ENCODE data around the gene TPD52L1.
A peak's percentile ranks its signal among the peaks of the same experiment; 100 is the strongest.

TPD52L1 gene

DNA sequence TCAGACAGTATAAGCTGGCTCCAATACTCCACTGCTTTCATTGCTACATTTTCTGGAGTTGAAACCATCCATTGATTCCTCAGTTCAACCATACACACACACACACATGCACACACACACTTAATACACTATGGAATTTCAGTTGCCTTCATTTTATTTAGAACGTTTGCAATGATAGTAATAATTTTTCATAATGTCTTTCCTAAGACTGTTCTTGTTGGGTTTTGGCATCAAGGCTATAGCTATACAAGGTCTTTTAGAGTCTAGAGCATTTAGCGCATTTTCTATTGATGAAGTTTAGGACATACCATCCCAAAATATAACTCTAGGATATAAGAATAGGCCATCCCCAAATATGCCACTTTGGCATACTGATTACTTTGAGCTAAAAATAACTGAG lies 15.5 kb upstream of the TPD52L1 start:
- TF ChIP-seq, protein P1, sequence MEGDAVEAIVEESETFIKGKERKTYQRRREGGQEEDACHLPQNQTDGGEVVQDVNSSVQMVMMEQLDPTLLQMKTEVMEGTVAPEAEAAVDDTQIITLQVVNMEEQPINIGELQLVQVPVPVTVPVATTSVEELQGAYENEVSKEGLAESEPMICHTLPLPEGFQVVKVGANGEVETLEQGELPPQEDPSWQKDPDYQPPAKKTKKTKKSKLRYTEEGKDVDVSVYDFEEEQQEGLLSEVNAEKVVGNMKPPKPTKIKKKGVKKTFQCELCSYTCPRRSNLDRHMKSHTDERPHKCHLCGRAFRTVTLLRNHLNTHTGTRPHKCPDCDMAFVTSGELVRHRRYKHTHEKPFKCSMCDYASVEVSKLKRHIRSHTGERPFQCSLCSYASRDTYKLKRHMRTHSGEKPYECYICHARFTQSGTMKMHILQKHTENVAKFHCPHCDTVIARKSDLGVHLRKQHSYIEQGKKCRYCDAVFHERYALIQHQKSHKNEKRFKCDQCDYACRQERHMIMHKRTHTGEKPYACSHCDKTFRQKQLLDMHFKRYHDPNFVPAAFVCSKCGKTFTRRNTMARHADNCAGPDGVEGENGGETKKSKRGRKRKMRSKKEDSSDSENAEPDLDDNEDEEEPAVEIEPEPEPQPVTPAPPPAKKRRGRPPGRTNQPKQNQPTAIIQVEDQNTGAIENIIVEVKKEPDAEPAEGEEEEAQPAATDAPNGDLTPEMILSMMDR (conservative IDR thresholded peaks at IDR 0.05; ENCODE audit: low read length): no peak
- no peak for DNase-seq (ENCODE audit: low read depth)
- H3K4me3 ChIP-seq (ENCODE audit: low read length): no peak overlapping the region

DNA sequence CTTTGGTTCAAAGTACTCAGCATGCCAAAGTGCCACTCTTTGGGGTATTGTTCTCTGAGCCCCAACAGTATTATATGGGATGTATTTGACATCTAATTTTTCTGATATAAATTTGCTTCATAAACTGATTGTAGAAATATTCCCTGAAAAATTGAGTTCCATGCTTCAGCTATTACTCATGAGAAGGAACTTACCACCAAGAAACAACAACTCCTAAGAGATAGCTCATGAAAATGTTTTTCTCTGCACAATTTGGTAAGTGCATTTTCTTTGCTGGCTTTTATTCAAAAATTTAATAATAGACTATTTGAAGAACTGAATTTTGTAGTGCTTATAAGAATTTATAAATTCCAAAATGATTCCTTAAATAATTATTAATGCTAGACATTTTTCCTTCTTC lies 12.8 kb upstream of the TPD52L1 start:
- DNase-seq (ENCODE audit: low read depth): peak; percentile 58
- TF ChIP-seq, protein P1 (conservative IDR thresholded peaks at IDR 0.05; ENCODE audit: low read length): no peak

DNA sequence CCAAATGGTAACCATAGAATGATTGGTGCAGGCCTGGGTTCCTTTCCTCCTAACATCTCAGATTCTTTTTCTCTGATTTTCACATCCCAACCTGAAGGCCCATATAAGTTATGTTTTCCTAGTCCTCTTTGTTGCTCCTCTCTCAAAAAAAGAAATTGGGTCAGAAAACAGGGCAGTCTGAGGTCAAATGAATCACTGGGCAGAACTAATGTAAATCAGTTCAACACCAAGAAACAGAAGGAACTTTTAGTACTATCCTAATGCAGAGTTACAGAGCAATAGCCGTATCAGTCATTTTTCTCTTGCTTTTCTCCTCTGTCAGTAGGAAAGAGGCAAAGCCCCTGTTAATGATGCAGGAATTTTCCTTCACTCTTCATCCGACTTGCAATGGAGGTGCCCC lies 11.0 kb upstream of the TPD52L1 start:
- no peak overlapping the region for H3K4me3 ChIP-seq (ENCODE audit: low read length)
- peak; percentile 36 for DNase-seq (ENCODE audit: low read depth)
- TF ChIP-seq, protein P1 (conservative IDR thresholded peaks at IDR 0.05; ENCODE audit: low read length): no peak

More for the DNA sequence above, 12.8 kb upstream of the TPD52L1 start:
- no peak overlapping the region for H3K4me3 ChIP-seq (ENCODE audit: low read length)

DNA sequence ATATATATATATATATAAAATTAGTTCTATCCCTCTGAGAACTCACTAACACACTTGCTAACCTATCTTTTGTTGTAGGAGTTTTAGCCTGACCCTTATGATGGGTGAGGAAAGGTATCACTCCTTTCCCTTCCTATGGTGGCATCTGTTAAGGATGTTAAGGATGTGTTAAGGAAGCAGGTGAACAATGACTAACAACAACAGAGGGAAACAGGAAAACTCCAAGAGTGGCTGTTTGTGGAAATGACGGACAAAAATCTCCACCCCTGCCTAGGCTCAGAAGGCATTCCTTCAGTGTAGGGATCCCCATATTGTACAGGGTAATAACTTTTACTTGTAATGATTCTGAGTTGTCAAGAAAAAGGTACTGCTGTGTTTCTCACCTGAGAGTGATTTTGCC lies 8.8 kb upstream of the TPD52L1 start:
- TF ChIP-seq, protein P1 (conservative IDR thresholded peaks at IDR 0.05; ENCODE audit: low read length): no peak
- H3K4me3 ChIP-seq (ENCODE audit: low read length): no peak overlapping the region
- DNase-seq (ENCODE audit: low read depth): no peak

DNA sequence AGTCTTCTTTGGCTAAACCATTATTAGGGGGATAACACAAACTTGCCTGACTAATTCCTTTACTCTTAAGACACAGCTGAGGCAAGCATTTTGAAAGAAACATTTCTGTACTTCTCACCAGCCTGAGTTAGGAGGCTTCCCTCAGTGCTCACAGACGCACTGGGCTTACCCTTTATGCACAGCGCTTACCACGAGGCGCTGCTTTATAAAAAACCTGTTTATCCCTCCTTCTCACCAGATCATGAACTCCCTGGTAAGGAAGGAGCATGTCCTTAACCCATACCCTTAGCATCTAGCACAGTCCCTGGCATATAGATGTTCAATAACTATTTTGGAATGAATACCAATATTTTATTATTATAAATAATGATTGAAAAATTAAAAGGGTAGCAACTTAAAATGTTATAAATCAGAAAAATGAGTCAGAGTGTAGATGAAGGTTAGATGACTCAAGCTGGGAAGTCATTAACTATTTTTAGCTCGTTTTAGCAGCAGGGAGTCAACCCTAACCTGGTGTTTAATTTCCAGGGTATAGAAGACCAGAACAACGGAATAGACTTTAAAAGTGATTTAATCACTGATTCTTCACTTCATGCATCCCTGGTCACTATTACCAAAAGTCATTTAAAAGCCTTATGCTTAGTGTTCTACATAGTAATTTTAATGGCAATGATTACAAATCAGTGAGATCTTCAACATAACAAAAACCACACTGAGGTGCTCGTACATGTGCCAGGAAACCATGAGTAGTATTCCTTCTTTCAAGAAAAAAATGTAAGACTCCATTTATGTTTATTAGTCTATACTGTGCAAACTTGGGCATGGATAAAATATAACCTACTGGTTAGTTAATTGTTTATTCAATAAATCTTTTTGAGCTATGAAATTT lies 4.1 kb upstream of the TPD52L1 start:
- no peak overlapping the region for H3K4me3 ChIP-seq (ENCODE audit: low read length)
- TF ChIP-seq, protein P1 (conservative IDR thresholded peaks at IDR 0.05; ENCODE audit: low read length): no peak
- DNase-seq (ENCODE audit: low read depth): no peak

GRCh38 chr6:125151700-125152099 lies 1.9 kb upstream of the TPD52L1 start:
- no peak overlapping the region for H3K4me3 ChIP-seq (ENCODE audit: low read length)
- TF ChIP-seq, protein P1 (conservative IDR thresholded peaks at IDR 0.05; ENCODE audit: low read length): no peak
- no peak for DNase-seq (ENCODE audit: low read depth)

GRCh38 chr6:125154118-125154760 lies 666 bp downstream of the TPD52L1 start:
- H3K4me3 ChIP-seq (ENCODE audit: low read length): peak overlapping the region; percentile 66
- TF ChIP-seq, protein P1 (conservative IDR thresholded peaks at IDR 0.05; ENCODE audit: low read length): no peak
- no peak for DNase-seq (ENCODE audit: low read depth)
